ES-I3 (cell line): Measurements from ENCODE around the gene FAM43A.

ENCODE experiments used
- H3K36me3 ChIP-seq: 2 replicates; pipeline ENCODE4 v1.6.1; 2013; ENCODE audit warnings: mild to moderate bottlenecking, low read length, control low read depth, moderate library complexity; ENCODE audit not compliant: insufficient read depth
- H3K4me1 ChIP-seq: 2 replicates; pipeline ENCODE4 v1.6.1; 2013; ENCODE audit warnings: mild to moderate bottlenecking, control low read depth, low read length; ENCODE audit not compliant: insufficient read depth
- H3K9ac ChIP-seq: 2 replicates; pipeline ENCODE4 v1.6.1; 2013; ENCODE audit warnings: low read depth, mild to moderate bottlenecking, low read length, moderate library complexity
- H3K9me3 ChIP-seq: 2 replicates; pipeline ENCODE4 v1.6.1; 2013; ENCODE audit warnings: mild to moderate bottlenecking, low read length, moderate library complexity; ENCODE audit not compliant: control insufficient read depth, insufficient read depth

FAM43A gene, protein sequence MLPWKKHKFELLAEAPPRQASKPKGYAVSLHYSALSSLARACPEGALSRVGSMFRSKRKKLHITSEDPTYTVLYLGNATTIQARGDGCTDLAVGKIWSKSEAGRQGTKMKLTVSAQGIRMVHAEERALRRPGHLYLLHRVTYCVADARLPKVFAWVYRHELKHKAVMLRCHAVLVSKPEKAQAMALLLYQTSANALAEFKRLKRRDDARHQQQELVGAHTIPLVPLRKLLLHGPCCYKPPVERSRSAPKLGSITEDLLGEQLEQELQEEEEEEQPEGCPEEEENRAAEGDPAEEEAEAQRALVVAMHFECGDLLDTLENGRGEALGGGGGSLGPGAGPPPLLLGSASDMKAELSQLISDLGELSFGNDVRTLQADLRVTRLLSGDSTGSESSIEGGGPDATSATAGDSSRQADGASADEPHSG

DNA sequence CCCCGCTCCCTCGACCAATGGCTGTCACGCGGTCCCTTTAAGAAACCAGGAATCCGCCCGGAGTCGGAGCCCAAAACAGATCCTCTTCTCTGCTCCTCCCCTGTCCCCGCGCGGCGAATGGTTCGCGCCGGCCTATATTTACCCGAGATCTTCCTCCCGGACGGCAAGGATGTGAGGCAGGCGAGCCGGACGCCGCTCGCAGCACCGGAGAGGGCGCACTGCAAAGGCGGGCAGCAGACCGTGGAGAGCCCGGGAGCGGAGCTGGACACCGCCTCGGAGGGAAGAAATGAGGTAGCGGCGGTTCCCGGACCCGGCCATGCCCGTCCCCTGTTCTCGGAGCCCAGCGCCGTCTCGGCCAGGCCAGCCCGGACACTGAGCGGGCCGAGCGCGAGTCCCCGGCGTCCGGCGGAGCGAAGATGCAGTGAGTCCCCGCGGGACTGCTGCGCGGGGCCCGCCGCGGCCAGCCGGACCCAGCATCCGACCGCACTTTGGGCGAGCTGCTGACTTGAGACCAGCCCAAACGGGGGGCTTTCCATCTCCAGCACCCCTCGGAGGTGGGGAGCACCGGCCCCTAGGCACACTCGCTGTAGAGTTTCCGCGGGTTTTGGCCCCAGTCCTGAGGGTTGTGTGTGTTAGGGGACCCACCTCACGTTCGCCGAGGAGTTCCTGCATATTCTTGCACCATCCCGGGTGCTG lies at the start of gene FAM43A:
FAM43A (plus strand) TSS at position 166 of the 696 bp plus-strand sequence. CDS start 944 bp downstream, outside the sequence.
- peak within 1 kb of the TSS; percentile 74 for H3K9ac ChIP-seq
- peaks cover 13% of the 10 kb centered on the region for H3K4me1 ChIP-seq
- H3K36me3 ChIP-seq = no peaks in the 10 kb centered on the region
- no peaks in the 10 kb centered on the region for H3K9me3 ChIP-seq

DNA sequence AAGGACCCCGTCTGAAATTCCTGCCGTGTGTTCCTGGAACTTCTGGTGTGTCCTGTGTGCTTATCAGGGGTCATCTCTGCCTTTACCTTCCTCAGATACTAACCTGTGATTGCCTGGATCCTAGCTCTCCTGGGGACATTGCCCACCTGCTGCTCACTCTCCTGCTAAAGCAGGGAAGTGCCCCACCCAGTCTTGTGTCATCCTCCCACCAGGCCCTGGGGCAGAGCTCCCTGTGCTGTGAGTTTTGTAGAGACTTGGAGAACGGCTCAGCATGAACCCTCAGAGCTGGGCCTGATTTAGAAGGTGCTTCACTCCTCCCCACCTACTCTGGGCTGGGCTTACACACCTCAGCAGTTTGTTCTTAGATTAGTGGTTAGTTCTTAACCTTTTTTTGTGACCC lies 48.6 kb upstream of the FAM43A start:
- H3K4me1 ChIP-seq = peaks cover 4% of the 10 kb centered on the region; the same call in 1 of the 2 replicates
- H3K9ac ChIP-seq = no peak overlapping the region
- H3K36me3 ChIP-seq = 0 out of 2 replicates have a peak, but pooled peaks cover 4% of the 10 kb centered on the region
- no peaks in the 10 kb centered on the region for H3K9me3 ChIP-seq

DNA sequence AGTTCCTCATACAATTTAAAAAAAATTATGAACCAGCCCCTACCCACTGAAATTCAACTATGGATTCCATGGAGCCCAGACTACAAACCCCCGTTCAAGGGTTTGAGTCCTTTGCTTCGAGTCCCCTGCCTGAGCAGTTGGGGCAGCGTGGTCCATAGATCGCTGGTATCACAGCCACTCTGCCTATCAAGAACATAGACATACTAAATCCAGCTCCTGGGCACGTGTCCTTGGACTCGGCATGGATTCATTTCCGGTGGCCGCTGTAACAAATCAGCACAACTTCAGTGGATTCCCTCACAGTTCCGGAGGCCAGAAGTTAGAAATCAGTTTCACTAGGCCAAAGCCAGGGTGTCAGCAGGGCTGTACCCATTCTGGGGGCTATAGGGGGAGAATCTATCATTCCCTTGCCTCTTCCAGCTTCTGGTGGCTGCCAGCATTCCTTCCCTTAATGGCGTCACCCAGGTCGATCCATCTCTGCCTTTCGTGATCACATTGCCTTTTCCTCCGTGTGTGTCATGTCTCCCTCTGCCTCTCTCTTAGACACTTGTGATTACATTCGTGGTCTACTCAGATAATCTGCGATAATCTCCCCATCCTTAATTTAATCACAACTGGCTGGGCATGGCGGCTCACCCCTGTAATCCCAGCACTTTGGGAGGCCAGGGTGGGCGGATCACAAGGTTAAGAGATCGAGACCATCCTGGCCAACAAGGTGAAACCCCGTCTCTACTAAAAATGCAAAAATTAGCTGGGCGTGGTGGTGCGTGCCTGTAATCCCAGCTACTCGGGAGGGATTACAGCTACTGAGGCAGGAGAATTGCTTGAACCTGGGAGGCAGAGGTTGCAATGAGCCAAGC lies 47.9 kb upstream of the FAM43A start:
- H3K9me3 ChIP-seq = no peaks in the 10 kb centered on the region
- peaks cover 4% of the 10 kb centered on the region; the same call in 1 of the 2 replicates for H3K4me1 ChIP-seq
- 0 out of 2 replicates have a peak, but pooled peaks cover 4% of the 10 kb centered on the region for H3K36me3 ChIP-seq
- H3K9ac ChIP-seq = no peak overlapping the region

DNA sequence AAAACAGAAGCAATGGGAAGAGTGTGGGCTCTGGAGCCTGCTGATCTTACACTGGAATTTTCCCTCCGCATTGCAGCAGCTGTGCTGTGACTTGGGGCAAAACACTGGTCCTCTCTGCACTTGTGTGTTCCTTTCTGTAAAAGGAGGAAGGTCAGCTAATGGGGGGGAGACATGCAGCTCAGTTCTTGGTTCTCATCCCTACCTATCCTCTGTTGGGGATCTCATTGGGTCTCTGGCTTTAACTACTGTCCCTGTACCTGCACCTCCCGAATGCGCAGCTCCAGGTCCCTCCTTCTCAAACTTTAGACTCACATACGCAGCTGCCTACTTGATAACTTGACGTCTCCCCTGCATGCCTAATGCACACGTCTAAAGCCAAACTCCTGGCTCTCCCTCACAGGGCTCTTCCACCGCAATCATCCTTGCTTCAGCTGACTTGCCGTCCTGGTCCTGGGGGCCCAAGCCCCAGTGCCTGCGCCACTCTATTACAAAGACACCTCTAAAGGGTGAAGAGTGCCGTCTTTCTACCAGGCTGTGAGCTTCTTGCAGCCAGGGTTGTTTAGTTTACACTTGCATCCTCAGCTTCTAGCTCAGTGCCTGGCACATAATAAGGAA lies 46.6 kb upstream of the FAM43A start:
- 0 out of 2 replicates have a peak, but pooled peaks cover 4% of the 10 kb centered on the region for H3K36me3 ChIP-seq
- no peak overlapping the region for H3K9ac ChIP-seq
- no peaks in the 10 kb centered on the region for H3K9me3 ChIP-seq
- peaks cover 4% of the 10 kb centered on the region; the same call in 1 of the 2 replicates for H3K4me1 ChIP-seq

DNA sequence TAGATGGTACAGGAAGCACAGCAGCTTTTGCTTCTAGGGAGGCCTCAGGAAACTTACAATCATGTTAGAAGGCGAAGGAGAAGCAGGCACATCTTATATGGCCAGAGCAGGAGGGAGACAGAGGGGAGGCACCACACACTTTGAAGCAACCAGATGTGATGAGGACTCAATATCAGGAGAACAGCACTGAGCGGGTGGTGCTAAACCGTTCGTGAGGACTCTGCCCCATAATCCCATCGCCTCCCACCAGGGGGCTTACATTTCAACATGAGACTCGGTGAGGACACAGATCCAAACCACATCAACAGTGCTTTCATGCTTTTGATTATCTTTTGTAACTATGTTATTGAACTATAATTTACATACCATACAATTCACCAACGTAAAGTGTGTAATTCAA lies 44.9 kb upstream of the FAM43A start:
- Histone ChIP-seq H3K36me3 (peaks cover 12% of the 10 kb centered on the region), H3K9me3 (no peaks in the 10 kb centered on the region), H3K9ac (no peak overlapping the region), H3K4me1 (peaks cover 4% of the 10 kb centered on the region; the same call in 1 of the 2 replicates)

DNA sequence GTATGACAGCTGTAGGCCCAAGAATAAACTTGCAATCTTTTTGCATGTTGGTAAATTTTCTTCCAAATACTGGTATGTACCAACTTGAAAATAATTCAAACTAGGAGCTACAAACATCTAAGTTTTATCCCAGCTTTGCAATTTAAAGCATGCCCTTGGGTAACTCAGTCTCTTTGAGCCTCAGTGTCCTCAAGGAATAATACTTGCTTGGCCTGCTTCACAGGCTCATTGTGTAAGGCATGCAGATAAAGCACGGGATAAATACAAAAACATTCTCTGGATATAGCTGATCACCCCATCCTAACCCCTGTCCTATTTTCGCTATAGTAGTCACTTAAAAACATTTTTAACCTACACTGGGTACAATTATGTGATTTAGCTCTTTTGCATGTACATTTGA lies 42.9 kb upstream of the FAM43A start:
- Histone ChIP-seq H3K36me3 (peaks cover 20% of the 10 kb centered on the region), H3K9ac (no peak overlapping the region), H3K4me1 (no peaks in the 10 kb centered on the region), H3K9me3 (no peaks in the 10 kb centered on the region)

DNA sequence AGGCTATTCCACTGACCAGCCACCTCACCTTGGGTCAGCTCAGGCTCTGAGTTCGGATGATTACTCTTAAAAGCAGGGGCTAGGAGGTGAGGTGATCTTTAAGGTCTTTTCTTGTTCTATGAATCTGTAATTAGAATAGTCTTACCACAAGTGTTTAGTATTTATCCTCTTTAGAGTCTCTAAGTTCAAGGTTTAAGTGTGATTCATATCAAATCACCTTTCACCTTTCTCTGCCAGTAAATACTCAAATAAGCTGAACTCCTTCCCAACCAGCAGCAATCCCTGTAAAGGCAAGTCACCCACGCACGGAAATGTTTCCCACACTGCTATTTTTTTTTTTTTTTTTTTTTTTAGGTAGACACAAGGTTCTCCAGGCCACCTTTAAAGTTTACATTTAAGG lies 37.9 kb upstream of the FAM43A start:
- no peaks in the 10 kb centered on the region for H3K9me3 ChIP-seq
- peaks cover 45% of the 10 kb centered on the region for H3K36me3 ChIP-seq
- H3K9ac ChIP-seq = no peak overlapping the region
- no peaks in the 10 kb centered on the region for H3K4me1 ChIP-seq

DNA sequence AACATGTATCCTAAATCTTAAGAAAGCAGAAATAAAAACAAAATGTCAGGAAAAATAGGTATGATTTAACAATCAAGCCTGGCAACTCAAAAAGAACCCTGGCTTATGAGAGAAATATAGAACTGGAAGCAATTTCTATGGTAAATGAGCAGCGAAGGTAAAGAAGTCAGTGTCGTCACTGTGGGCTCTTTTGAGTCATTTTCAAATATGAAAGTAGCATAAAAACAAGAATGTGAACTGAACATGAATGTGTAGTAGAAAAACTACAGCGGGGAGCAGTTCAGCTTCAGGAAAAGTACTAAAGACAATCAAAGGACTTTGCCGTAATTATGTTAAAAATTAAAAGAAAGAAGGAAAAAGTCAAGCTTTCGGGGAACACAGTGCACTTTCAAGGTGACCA lies 31.2 kb upstream of the FAM43A start:
- Histone ChIP-seq H3K9me3 (no peaks in the 10 kb centered on the region), H3K36me3 (peaks cover 25% of the 10 kb centered on the region), H3K9ac (no peak overlapping the region)

GRCh38 chr3:194657439-194657838 lies 28.2 kb upstream of the FAM43A start:
- Histone ChIP-seq H3K9me3 (no peaks in the 10 kb centered on the region), H3K36me3 (peaks cover 14% of the 10 kb centered on the region), H3K4me1 (peaks cover 8% of the 10 kb centered on the region; the same call in 1 of the 2 replicates), H3K9ac (no peak overlapping the region)

More for the DNA sequence above, 31.2 kb upstream of the FAM43A start:
- peaks cover 8% of the 10 kb centered on the region; the same call in 1 of the 2 replicates for H3K4me1 ChIP-seq

DNA sequence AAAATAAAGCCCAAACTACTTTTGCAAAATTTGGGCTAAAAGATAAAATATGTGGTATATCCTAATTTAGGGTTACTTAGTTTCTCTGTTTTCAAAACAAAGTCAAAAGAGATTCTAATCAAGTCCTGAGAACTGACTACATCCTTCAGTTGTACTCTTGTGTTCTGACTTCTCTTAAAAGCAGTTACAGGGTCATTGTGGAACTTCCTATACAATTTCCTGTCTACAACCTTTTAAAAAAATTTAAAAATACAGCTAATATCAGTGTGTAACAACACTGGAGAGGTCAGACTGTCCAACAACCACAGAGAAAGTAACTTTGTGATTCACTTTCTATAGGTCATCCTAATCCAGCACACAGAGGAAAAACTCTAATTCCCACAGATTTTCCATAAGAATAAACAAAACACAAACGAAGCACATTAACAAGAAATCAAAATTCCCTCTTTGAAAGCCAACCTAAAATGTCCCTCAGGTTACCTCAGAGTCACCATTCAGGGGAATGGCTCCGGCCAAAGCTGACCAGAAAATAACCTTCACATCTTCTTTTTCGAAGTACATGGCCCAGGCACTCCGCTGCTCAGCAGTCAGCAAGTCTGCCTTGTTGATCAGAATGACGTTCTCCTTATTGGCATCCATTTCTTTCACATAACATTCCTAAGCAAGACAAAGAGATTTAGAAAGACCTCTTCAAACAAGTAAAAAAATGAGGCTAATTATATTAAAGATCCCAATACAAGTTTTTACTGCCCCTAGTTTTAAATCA lies 27.0 kb upstream of the FAM43A start:
- no peaks in the 10 kb centered on the region for H3K9me3 ChIP-seq
- no peak overlapping the region for H3K9ac ChIP-seq
- H3K4me1 ChIP-seq = peaks cover 8% of the 10 kb centered on the region; the same call in 1 of the 2 replicates
- H3K36me3 ChIP-seq = peaks cover 9% of the 10 kb centered on the region; the same call in 1 of the 2 replicates

DNA sequence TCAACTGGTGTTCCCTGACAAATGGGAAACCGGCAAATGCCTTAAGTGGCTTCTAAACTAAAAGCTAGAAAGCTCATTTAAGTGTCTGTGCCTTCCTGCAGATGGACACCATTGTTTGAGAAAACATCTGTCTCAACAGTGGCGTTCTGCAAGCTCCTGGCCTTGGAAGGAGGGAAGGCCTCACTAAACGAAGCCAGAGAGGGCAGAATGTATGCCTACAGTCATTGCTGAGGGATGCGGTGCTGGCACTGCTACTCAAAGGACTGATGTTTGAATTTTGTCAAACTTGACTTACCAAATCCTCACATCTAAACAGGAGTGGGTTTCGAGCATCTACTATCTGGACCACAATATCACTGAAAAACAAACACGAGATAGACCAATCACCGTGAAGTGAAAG lies 25.9 kb upstream of the FAM43A start:
- H3K9me3 ChIP-seq = no peaks in the 10 kb centered on the region
- no peaks in the 10 kb centered on the region for H3K4me1 ChIP-seq
- peaks cover 5% of the 10 kb centered on the region; the same call in 1 of the 2 replicates for H3K36me3 ChIP-seq
- no peak overlapping the region for H3K9ac ChIP-seq

GRCh38 chr3:194661374-194661773 lies 24.3 kb upstream of the FAM43A start:
- Histone ChIP-seq H3K9me3 (no peaks in the 10 kb centered on the region), H3K9ac (no peak overlapping the region), H3K36me3 (peaks cover 16% of the 10 kb centered on the region; the same call in 1 of the 2 replicates), H3K4me1 (no peaks in the 10 kb centered on the region)

DNA sequence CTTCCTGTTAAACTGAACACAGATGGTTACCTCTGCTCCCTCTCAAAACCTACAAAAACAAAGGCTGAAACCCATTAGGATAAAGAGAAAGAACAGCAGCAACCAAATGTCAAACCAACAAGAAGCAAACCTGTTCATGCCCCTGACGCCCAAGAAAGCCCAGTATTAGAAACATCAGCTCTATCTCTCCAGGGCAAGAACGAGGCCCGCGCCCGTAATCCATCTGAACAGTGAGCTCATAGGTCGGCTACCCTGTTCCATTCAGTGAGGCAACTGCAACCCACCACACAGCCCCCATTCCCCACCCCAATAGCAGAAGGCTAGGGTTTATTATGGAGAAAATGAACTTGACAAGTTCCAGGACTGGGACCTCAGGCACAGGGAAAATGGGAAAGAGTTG lies 23.7 kb upstream of the FAM43A start:
- Histone ChIP-seq H3K9me3 (no peaks in the 10 kb centered on the region), H3K4me1 (no peaks in the 10 kb centered on the region), H3K9ac (no peak overlapping the region), H3K36me3 (peaks cover 16% of the 10 kb centered on the region; the same call in 1 of the 2 replicates)
